AG10803 (cell line): ENCODE results near the gene TESK1.
"Not testable (repeated sequence)": the region's sequence is repeated elsewhere in the genome, so short reads cannot be mapped to it uniquely, and the experiment has no call there.

Experiments
- DNase-seq: peaks from one replicate; pipeline ENCODE4 v3.0.0; 2010; ENCODE audit warnings: low read depth
- H3K4me3 ChIP-seq: 2 replicates; pipeline ENCODE4 v1.5.1; 2011; ENCODE audit warnings: mild to moderate bottlenecking, low read length, control low read depth
- TF ChIP-seq, protein P1 (sequence below): conservative IDR thresholded peaks from 2 replicates; pipeline ENCODE4 v1.5.1; 2011; ENCODE audit warnings: mild to moderate bottlenecking, low read length, control low read depth, inconsistent platforms

TESK1 gene

GRCh38 chr9:35568196-35568595, 36.9 kb upstream of the TESK1 start:
- TF ChIP-seq, protein P1, sequence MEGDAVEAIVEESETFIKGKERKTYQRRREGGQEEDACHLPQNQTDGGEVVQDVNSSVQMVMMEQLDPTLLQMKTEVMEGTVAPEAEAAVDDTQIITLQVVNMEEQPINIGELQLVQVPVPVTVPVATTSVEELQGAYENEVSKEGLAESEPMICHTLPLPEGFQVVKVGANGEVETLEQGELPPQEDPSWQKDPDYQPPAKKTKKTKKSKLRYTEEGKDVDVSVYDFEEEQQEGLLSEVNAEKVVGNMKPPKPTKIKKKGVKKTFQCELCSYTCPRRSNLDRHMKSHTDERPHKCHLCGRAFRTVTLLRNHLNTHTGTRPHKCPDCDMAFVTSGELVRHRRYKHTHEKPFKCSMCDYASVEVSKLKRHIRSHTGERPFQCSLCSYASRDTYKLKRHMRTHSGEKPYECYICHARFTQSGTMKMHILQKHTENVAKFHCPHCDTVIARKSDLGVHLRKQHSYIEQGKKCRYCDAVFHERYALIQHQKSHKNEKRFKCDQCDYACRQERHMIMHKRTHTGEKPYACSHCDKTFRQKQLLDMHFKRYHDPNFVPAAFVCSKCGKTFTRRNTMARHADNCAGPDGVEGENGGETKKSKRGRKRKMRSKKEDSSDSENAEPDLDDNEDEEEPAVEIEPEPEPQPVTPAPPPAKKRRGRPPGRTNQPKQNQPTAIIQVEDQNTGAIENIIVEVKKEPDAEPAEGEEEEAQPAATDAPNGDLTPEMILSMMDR, result no peak

GRCh38 chr9:35569206-35569605, 35.9 kb upstream of the TESK1 start:
- no peak for DNase-seq
- TF ChIP-seq, protein P1, result no peak
- no peak overlapping the region for H3K4me3 ChIP-seq

More at GRCh38 chr9:35568196-35568595, 36.9 kb upstream of the TESK1 start:
- DNase-seq, result peak; percentile 29
- H3K4me3 ChIP-seq, result no peak overlapping the region

DNA sequence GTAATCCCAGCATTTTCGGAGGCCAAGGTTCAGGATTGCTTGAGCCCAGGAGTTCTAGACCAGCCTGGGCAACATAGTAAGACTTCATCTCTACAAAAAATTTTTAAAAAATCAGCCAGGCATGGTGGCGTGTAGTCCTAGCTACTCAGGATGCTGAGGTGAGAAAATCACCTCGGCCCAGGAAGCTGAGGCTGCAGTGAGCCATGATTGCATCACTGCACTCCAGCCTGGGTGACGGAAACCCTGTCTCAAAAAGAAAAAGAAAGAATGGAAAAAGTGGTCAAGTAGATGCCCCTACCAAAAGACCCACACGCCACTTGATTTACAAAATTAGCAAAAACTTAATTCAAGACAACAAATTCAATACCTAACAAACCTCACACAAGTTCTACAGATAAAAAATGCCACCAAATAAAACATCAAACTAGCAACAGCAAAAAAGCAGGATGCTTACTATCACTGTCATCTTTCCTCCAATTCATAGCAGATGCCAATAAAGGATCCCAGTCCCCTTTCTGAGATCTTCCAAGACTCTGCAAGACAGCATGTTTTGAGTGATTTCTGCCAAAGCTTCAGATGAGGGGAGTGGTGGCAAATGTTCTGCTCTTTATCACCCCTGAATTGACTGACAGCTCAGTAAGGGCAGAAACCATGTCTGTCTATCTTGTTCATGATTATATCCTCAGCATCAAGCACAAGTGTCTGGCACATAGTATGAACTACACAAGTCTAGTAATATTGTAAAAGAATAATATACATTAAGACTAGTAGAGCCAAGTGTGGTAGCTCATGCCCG, 34.2 kb upstream of the TESK1 start:
- TF ChIP-seq, protein P1, result no peak
- no peak for DNase-seq
- no peak overlapping the region for H3K4me3 ChIP-seq

DNA sequence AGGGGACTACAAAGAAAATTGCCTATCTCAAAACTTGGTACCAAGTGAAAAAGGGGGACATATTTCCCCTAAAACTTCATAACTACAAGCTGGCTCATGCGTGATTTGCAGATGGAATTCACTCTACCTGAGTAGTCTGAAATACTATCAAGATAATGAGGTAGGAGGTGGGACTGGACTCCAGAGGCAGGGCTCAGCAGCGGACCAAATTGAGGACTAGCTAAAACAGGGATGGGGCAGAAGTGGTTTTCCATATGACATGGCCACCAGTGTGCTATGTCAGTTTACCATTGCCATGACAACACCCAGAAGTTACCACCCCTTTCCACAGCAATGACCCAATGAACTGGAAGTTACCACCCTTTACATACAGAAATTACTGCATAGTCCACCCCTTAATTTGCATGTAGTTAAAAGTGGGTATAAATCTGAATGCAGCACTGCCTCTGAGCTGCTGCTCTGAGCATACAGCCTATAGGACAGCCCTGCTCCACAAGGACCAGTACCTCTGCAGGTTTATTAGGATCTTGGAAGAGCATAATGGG, 30.4 kb upstream of the TESK1 start:
- DNase-seq, result no peak
- TF ChIP-seq, protein P1, result no peak
- H3K4me3 ChIP-seq, result no peak overlapping the region

DNA sequence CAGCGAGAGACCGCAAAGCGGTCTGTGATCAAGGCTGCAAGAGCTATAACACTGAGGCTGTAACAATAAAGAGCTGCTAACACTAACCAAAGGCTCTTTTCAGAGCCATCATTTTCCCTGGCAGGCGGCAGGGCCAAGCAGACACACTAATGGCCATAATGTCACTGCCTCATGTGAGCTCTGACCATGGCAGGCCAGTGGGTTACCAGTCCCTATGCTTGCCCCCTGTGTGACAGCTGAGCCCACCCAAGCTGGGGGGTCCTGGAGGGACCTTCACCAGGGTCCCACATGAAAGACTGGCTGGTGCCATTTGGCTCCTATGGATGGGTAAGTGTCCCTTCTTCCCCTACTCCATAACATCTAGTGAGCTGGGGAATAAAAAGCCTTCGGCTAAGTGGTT, 29.6 kb upstream of the TESK1 start:
- DNase-seq, result no peak
- H3K4me3 ChIP-seq, result no peak overlapping the region
- TF ChIP-seq, protein P1, result no peak

- no peak for DNase-seq
- H3K4me3 ChIP-seq, result no peak overlapping the region
- TF ChIP-seq, protein P1, result no peak
These were observed 27.6 kb upstream of the TESK1 start for GRCh38 chr9:35577486-35577885.

- TF ChIP-seq, protein P1, result no peak
- DNase-seq, result no peak
- H3K4me3 ChIP-seq, result no peak overlapping the region
These were observed 25.9 kb upstream of the TESK1 start for GRCh38 chr9:35579130-35579529.

DNA sequence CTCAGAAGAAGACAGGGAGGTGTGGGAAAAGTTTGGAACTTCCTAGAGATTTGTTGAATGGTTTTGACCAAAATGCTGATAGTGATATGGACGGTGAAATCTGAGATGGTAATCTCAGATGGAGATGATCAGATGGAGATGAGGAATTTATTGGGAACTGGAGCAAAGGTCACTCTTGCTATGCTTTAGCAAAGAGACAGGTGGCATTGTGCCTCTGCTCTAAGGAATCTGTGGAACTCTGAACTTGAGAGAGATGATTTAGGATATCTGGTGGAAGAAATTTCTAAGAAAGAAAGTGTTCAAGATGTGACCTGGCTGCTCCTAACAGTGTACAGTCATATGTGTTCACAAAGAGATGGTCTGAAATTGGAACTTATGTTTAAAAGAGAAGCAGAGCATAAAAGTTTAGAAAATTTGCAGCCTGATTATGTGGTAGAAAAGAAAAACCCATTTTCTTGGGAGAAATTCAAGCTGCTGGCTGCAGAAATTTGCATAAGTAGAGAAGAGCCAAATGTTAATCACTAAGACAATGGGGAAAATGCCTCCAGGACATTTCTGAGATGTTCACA, 25.3 kb upstream of the TESK1 start:
- H3K4me3 ChIP-seq, DNase-seq: not testable (repeated sequence)

DNA sequence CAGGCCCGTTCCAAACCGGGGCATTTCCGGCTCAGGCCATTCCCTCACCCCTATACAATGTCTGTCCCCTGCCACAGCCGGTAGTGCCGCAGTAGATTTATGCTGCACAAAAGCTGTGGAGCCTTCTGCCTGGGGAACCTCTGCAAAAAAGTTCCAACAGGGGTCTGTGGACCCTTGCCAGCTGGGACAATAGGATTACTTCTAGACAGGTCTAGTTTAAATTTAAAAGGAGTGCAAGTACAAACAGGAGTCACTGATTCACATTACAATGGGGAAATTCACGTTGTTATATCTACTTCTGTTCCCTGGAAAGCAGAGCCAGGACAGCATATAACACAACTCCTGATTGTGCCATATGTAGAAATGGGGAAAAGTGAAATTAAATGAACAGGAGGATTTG, 21.5 kb upstream of the TESK1 start:
- DNase-seq, H3K4me3 ChIP-seq: not testable (repeated sequence)

DNA sequence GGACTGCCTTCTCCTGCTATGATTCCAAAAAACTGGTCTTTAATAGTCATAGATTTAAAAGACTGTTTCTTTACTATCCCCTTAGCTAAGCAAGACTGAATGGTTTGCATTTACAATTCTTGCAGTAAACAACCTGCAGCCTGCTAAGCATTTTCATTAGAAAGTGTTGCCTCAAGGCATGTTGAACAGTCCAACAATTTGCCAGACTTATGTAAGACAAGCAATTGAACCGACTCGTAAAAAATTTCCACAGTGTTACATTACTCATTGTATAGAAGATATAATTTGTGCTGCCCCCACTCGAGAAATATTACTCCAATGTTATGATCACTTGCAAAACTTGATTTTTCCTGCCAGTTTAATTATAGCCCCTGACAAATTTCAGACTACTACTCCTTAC, 20.4 kb upstream of the TESK1 start:
- not testable (repeated sequence) for H3K4me3 ChIP-seq, DNase-seq
